Esophagus mucosa (tissue), 1 donor: ENCODE data around the gene HNRNPR. TPM values are rescaled to one million over a fixed set of nuclear protein-coding genes. Genes with fewer than 3 reads are reported as not detected.
"Not testable (repeated sequence)": the region's sequence is repeated elsewhere in the genome, so short reads cannot be mapped to it uniquely, and the experiment has no call there.

ENCODE experiments used
- ATAC-seq: fragments of 200-7000 bp; cut with Tn5 transposase; one replicate; pipeline ENCODE4 v1.9.1; 2020
- total RNA-seq: library from RNA; stranded (reverse); gene quantifications from one replicate; pipeline ENCODE4 v1.2.4, GENCODE V29; 2023
- donor health status: DM: yes; HTN: yes; CAD: no.

The HNRNPR gene
- total RNA-seq = 96.2 TPM

- peak; percentile 98 for ATAC-seq
Observed at GRCh38 chr1:23344111-23344986, at the start of gene HNRNPR. Gene HNRNPR, minus strand, starts transcription at chr1:23344284. Its CDS starts 3,276 bp downstream, at chr1:23341008.

GRCh38 chr1:23393706-23394105 is 49.6 kb upstream of the HNRNPR start:
- no peak for ATAC-seq

GRCh38 chr1:23392125-23392855 is 48.2 kb upstream of the HNRNPR start:
- peak; percentile 25 for ATAC-seq

GRCh38 chr1:23389837-23390321 is 45.8 kb upstream of the HNRNPR start:
- no peak for ATAC-seq

- ATAC-seq = no peak
Observed at GRCh38 chr1:23387494-23387893, 43.4 kb upstream of the HNRNPR start.

GRCh38 chr1:23385119-23385621 is 41.1 kb upstream of the HNRNPR start:
- ATAC-seq = peak; percentile 14

GRCh38 chr1:23384312-23385058 is 40.4 kb upstream of the HNRNPR start:
- ATAC-seq = peak; percentile 75

GRCh38 chr1:23383577-23384311 is 39.7 kb upstream of the HNRNPR start:
- ATAC-seq = peak; percentile 35

GRCh38 chr1:23381233-23381885 is 37.3 kb upstream of the HNRNPR start:
- no peak for ATAC-seq

- ATAC-seq = no peak
Observed at GRCh38 chr1:23380719-23381118, 36.6 kb upstream of the HNRNPR start.

- ATAC-seq = not testable (repeated sequence)
Observed at GRCh38 chr1:23380236-23380635, 36.2 kb upstream of the HNRNPR start.

GRCh38 chr1:23376890-23377811 is 33.1 kb upstream of the HNRNPR start:
- ATAC-seq = peak; percentile 94

- not testable (repeated sequence) for ATAC-seq
Observed at GRCh38 chr1:23374079-23374735, 30.1 kb upstream of the HNRNPR start.

- ATAC-seq = no peak
Observed at GRCh38 chr1:23371987-23372880, 28.1 kb upstream of the HNRNPR start.

- peak; percentile 10 for ATAC-seq
Observed at GRCh38 chr1:23370709-23371584, 26.9 kb upstream of the HNRNPR start.

GRCh38 chr1:23370330-23370708 is 26.2 kb upstream of the HNRNPR start:
- ATAC-seq = no peak

GRCh38 chr1:23369335-23370013 is 25.4 kb upstream of the HNRNPR start, which contains the start of gene ZNF436:
Gene ZNF436, minus strand, starts transcription at chr1:23369836. Its CDS starts 1,831 bp downstream, at chr1:23368005.
- ATAC-seq = no peak
